Measurements from ENCODE around the gene FAM181A. TPM values are rescaled to one million over a fixed set of nuclear protein-coding genes. Genes with fewer than 3 reads are reported as not detected.

Gene FAM181A
- total RNA-seq, 1 donor from 2014 or later: not detected

- peaks cover 10% of the 10 kb centered on the region for H3K27me3 Mint-ChIP-seq (ENCODE audit: unreplicated experiment)
- TF ChIP-seq, protein P1, sequence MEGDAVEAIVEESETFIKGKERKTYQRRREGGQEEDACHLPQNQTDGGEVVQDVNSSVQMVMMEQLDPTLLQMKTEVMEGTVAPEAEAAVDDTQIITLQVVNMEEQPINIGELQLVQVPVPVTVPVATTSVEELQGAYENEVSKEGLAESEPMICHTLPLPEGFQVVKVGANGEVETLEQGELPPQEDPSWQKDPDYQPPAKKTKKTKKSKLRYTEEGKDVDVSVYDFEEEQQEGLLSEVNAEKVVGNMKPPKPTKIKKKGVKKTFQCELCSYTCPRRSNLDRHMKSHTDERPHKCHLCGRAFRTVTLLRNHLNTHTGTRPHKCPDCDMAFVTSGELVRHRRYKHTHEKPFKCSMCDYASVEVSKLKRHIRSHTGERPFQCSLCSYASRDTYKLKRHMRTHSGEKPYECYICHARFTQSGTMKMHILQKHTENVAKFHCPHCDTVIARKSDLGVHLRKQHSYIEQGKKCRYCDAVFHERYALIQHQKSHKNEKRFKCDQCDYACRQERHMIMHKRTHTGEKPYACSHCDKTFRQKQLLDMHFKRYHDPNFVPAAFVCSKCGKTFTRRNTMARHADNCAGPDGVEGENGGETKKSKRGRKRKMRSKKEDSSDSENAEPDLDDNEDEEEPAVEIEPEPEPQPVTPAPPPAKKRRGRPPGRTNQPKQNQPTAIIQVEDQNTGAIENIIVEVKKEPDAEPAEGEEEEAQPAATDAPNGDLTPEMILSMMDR (IDR thresholded peaks at IDR 0.05; ENCODE audit: unreplicated experiment): no peak
- no peak for DNase-seq (ENCODE audit: low spot score)
Measured at GRCh38 chr14:93928184-93929047, 1.3 kb downstream of the FAM181A start.

DNA sequence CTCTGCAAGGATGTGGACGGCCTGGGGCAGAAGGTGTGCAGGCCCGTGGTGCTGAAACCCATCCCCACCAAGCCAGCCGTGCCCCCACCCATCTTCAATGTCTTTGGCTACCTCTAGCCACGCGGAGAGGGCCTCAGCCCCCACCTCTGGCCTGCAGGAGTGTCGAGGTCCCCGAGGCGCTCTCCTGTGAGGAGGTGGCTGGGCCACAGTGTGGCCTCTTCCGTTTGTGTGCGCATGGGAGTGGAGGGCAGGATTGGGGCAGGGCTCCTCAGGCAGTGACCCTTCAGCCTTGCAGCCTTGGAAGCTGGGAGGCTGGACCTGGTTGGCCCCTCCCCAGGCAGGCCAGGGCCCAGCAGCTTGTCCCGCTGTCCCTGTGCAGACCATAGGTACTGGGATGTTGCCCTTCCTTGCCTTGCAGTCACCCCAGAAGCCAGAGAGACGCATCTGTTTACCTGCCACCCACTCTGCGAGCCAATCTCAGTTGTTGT is 1.9 kb downstream of the FAM181A start:
- Mint-ChIP-seq H3K4me3 (ENCODE audit: unreplicated experiment) (no peak overlapping the region), H3K27me3 (ENCODE audit: unreplicated experiment) (peaks cover 10% of the 10 kb centered on the region), H3K27ac (ENCODE audit: unreplicated experiment) (no peak overlapping the region), H3K9me3 (ENCODE audit: unreplicated experiment) (no peaks in the 10 kb centered on the region), H3K36me3 (ENCODE audit: low read depth, unreplicated experiment) (no peaks in the 10 kb centered on the region), H3K4me1 (ENCODE audit: unreplicated experiment) (no peaks in the 10 kb centered on the region)
- no peak for DNase-seq (ENCODE audit: low spot score)
- TF ChIP-seq, protein P1 (IDR thresholded peaks at IDR 0.05; ENCODE audit: unreplicated experiment): no peak

More at GRCh38 chr14:93928184-93929047, 1.3 kb downstream of the FAM181A start:
- no peaks in the 10 kb centered on the region for H3K4me1 Mint-ChIP-seq (ENCODE audit: unreplicated experiment)
- no peaks in the 10 kb centered on the region for H3K36me3 Mint-ChIP-seq (ENCODE audit: low read depth, unreplicated experiment)
- no peaks in the 10 kb centered on the region for H3K9me3 Mint-ChIP-seq (ENCODE audit: unreplicated experiment)
- H3K27ac Mint-ChIP-seq (ENCODE audit: unreplicated experiment): no peak overlapping the region
- H3K4me3 Mint-ChIP-seq (ENCODE audit: unreplicated experiment): no peak overlapping the region

GRCh38 chr14:93929657-93930056 is 2.5 kb downstream of the FAM181A start:
- no peak overlapping the region for H3K4me3 Mint-ChIP-seq (ENCODE audit: unreplicated experiment)

GRCh38 chr14:93930296-93930988 is 3.3 kb downstream of the FAM181A start:
- H3K4me3 Mint-ChIP-seq (ENCODE audit: unreplicated experiment): no peak overlapping the region
- TF ChIP-seq, protein P1 (IDR thresholded peaks at IDR 0.05; ENCODE audit: unreplicated experiment): no peak
- no peaks in the 10 kb centered on the region for H3K4me1 Mint-ChIP-seq (ENCODE audit: unreplicated experiment)
- no peak for DNase-seq (ENCODE audit: low spot score)
- H3K36me3 Mint-ChIP-seq (ENCODE audit: low read depth, unreplicated experiment): no peaks in the 10 kb centered on the region
- peaks cover 8% of the 10 kb centered on the region for H3K27me3 Mint-ChIP-seq (ENCODE audit: unreplicated experiment)
- no peak overlapping the region for H3K27ac Mint-ChIP-seq (ENCODE audit: unreplicated experiment)
- H3K9me3 Mint-ChIP-seq (ENCODE audit: unreplicated experiment): no peaks in the 10 kb centered on the region

More at GRCh38 chr14:93929657-93930056, 2.5 kb downstream of the FAM181A start:
- TF ChIP-seq, protein P1 (IDR thresholded peaks at IDR 0.05; ENCODE audit: unreplicated experiment): no peak
- Mint-ChIP-seq H3K9me3 (ENCODE audit: unreplicated experiment) (no peaks in the 10 kb centered on the region), H3K36me3 (ENCODE audit: low read depth, unreplicated experiment) (no peaks in the 10 kb centered on the region), H3K27ac (ENCODE audit: unreplicated experiment) (no peak overlapping the region), H3K4me1 (ENCODE audit: unreplicated experiment) (no peaks in the 10 kb centered on the region), H3K27me3 (ENCODE audit: unreplicated experiment) (peaks cover 10% of the 10 kb centered on the region)
- no peak for DNase-seq (ENCODE audit: low spot score)

DNA sequence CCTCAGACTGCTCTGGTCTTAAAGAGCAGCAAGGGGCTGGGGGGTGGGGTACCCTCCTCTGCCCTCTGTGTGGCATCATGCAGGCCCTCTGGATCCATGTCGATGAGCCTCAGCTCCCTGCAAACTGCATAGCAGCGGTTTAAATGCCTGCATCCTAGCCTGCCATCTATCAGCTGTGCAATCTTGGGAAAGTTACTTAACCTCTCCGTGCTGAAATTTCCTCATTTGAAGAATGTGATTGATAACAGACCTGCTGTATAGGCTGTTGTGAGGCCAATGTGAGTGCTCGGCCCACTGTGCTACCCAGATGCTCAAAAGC is 3.8 kb downstream of the FAM181A start:
- DNase-seq (ENCODE audit: low spot score): no peak
- no peak overlapping the region for H3K4me3 Mint-ChIP-seq (ENCODE audit: unreplicated experiment)
- no peaks in the 10 kb centered on the region for H3K9me3 Mint-ChIP-seq (ENCODE audit: unreplicated experiment)
- H3K27me3 Mint-ChIP-seq (ENCODE audit: unreplicated experiment): peaks cover 8% of the 10 kb centered on the region
- no peaks in the 10 kb centered on the region for H3K4me1 Mint-ChIP-seq (ENCODE audit: unreplicated experiment)
- TF ChIP-seq, protein P1 (IDR thresholded peaks at IDR 0.05; ENCODE audit: unreplicated experiment): no peak
- no peaks in the 10 kb centered on the region for H3K36me3 Mint-ChIP-seq (ENCODE audit: low read depth, unreplicated experiment)
- no peak overlapping the region for H3K27ac Mint-ChIP-seq (ENCODE audit: unreplicated experiment)

All from endothelial cell (in vitro differentiated cells).